ENCODE results near the gene CCNB2. TPM values are rescaled to one million over a fixed set of nuclear protein-coding genes. Genes with fewer than 3 reads are reported as not detected.

Gene CCNB2
- polyA plus RNA-seq, 1 donor from 2014 or later: 4.4 TPM

DNA sequence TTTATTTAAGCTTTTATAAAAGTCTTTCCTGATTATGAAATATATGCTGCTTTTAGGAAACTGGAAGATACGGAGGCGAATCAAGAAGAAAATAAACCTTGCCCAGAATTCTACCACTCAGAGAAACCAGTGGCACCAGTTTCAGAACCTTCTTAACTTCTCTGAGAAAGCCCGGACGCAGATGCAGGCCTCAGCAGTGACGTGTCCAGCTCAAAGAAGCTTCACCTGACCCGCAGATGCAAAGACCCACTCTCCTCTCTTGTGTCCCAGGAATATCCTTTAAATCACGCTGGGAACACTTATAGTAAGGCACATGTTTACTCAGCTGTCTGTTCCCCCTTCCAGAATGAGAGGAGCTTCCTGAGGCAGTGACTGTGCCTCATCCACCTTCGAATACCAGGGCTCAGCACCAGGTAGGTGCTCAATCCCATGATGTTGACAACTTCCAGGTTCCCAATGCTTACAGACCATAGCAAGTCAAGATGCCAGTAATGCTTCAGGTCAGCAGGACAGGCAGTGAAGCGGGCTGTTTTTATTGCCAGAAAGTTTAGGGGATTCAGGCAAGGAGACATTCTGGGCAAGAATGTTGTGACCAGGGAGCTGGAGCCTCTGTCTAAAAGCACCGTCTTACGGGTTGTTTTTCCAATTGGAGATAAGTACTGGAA is 61.8 kb downstream of the CCNB2 start:
- Histone ChIP-seq H3K27me3 (ENCODE audit: insufficient read depth, low read depth, low read length) (no peaks in the 10 kb centered on the region), H3K4me2 (ENCODE audit: low read length) (no peak overlapping the region), H3K4me3 (ENCODE audit: low read length) (no peak overlapping the region), H3K9ac (ENCODE audit: low read length) (no peak overlapping the region), H3K27ac (ENCODE audit: low read length) (no peak overlapping the region), H3K9me2 (ENCODE audit: insufficient read depth, low read length) (no peaks in the 10 kb centered on the region), H3F3A (ENCODE audit: insufficient read depth, low read length, poor library complexity, severe bottlenecking) (no peaks in the 10 kb centered on the region), H3K79me2 (replicated peaks; ENCODE audit: insufficient read depth, low read length) (no peaks in the 10 kb centered on the region), H2AFZ (ENCODE audit: low read depth, low read length) (no peak overlapping the region), H3K36me3 (ENCODE audit: insufficient read depth, low read length) (no peaks in the 10 kb centered on the region), H4K20me1 (ENCODE audit: insufficient read depth) (no peaks in the 10 kb centered on the region), H3K9me3 (ENCODE audit: low read length) (no peaks in the 10 kb centered on the region)
- no peak for TF ChIP-seq TAF1 (IDR thresholded peaks at IDR 0.05; ENCODE audit: low read depth)
- TF ChIP-seq EZH2 (IDR thresholded peaks at IDR 0.05; ENCODE audit: borderline replicate concordance, insufficient read depth, low read length, poor library complexity, severe bottlenecking): no peak
- TF ChIP-seq RAD21 (conservative IDR thresholded peaks at IDR 0.05): no peak
- no peak for TF ChIP-seq MXI1 (conservative IDR thresholded peaks at IDR 0.05; ENCODE audit: poor library complexity, severe bottlenecking)

GRCh38 chr15:59168536-59168935 is 63.6 kb downstream of the CCNB2 start:
- TF ChIP-seq RAD21 (conservative IDR thresholded peaks at IDR 0.05): no peak
- no peak for TF ChIP-seq POLR2AphosphoS5 (IDR thresholded peaks at IDR 0.05)
- Histone ChIP-seq H3K9ac (ENCODE audit: low read length) (no peak overlapping the region), H3K27ac (ENCODE audit: low read length) (no peak overlapping the region)

GRCh38 chr15:59169251-59169708 is 64.3 kb downstream of the CCNB2 start:
- TF ChIP-seq EP300 (conservative IDR thresholded peaks at IDR 0.05; ENCODE audit: poor library complexity, severe bottlenecking): no peak
- no peak for TF ChIP-seq TAF1 (IDR thresholded peaks at IDR 0.05; ENCODE audit: low read depth)
- TF ChIP-seq POLR2AphosphoS5 (IDR thresholded peaks at IDR 0.05): no peak
- TF ChIP-seq REST (IDR thresholded peaks at IDR 0.05; ENCODE audit: borderline replicate concordance): no peak
- no peak for TF ChIP-seq RAD21 (conservative IDR thresholded peaks at IDR 0.05)
- TF ChIP-seq MXI1 (conservative IDR thresholded peaks at IDR 0.05; ENCODE audit: poor library complexity, severe bottlenecking): no peak
- no peak for TF ChIP-seq EZH2 (IDR thresholded peaks at IDR 0.05; ENCODE audit: borderline replicate concordance, insufficient read depth, low read length, poor library complexity, severe bottlenecking)
- TF ChIP-seq SMC3 (conservative IDR thresholded peaks at IDR 0.05; ENCODE audit: poor library complexity): no peak
- TF ChIP-seq, protein P1, sequence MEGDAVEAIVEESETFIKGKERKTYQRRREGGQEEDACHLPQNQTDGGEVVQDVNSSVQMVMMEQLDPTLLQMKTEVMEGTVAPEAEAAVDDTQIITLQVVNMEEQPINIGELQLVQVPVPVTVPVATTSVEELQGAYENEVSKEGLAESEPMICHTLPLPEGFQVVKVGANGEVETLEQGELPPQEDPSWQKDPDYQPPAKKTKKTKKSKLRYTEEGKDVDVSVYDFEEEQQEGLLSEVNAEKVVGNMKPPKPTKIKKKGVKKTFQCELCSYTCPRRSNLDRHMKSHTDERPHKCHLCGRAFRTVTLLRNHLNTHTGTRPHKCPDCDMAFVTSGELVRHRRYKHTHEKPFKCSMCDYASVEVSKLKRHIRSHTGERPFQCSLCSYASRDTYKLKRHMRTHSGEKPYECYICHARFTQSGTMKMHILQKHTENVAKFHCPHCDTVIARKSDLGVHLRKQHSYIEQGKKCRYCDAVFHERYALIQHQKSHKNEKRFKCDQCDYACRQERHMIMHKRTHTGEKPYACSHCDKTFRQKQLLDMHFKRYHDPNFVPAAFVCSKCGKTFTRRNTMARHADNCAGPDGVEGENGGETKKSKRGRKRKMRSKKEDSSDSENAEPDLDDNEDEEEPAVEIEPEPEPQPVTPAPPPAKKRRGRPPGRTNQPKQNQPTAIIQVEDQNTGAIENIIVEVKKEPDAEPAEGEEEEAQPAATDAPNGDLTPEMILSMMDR (IDR thresholded peaks at IDR 0.05; ENCODE audit: poor library complexity, severe bottlenecking): no peak
- Histone ChIP-seq H3K9me3 (ENCODE audit: low read length) (no peaks in the 10 kb centered on the region), H3K27me3 (ENCODE audit: insufficient read depth, low read depth, low read length) (no peaks in the 10 kb centered on the region), H3K79me2 (replicated peaks; ENCODE audit: insufficient read depth, low read length) (no peaks in the 10 kb centered on the region), H3K4me2 (ENCODE audit: low read length) (no peak overlapping the region), H3K27ac (ENCODE audit: low read length) (no peak overlapping the region), H3K4me3 (ENCODE audit: low read length) (no peak overlapping the region), H3K9ac (ENCODE audit: low read length) (no peak overlapping the region), H3K9me2 (ENCODE audit: insufficient read depth, low read length) (no peaks in the 10 kb centered on the region), H3K36me3 (ENCODE audit: insufficient read depth, low read length) (no peaks in the 10 kb centered on the region), H3F3A (ENCODE audit: insufficient read depth, low read length, poor library complexity, severe bottlenecking) (no peaks in the 10 kb centered on the region), H2AFZ (ENCODE audit: low read depth, low read length) (no peak overlapping the region), H4K20me1 (ENCODE audit: insufficient read depth) (no peaks in the 10 kb centered on the region)

More at GRCh38 chr15:59168536-59168935, 63.6 kb downstream of the CCNB2 start:
- no peaks in the 10 kb centered on the region for H3K36me3 ChIP-seq (ENCODE audit: insufficient read depth, low read length)
- H2AFZ ChIP-seq (ENCODE audit: low read depth, low read length): no peak overlapping the region
- no peaks in the 10 kb centered on the region for H3K9me2 ChIP-seq (ENCODE audit: insufficient read depth, low read length)
- H3K4me3 ChIP-seq (ENCODE audit: low read length): no peak overlapping the region
- no peaks in the 10 kb centered on the region for H3K27me3 ChIP-seq (ENCODE audit: insufficient read depth, low read depth, low read length)
- no peaks in the 10 kb centered on the region for H3K79me2 ChIP-seq (replicated peaks; ENCODE audit: insufficient read depth, low read length)
- no peak overlapping the region for H3K4me2 ChIP-seq (ENCODE audit: low read length)
- H4K20me1 ChIP-seq (ENCODE audit: insufficient read depth): no peaks in the 10 kb centered on the region
- no peaks in the 10 kb centered on the region for H3F3A ChIP-seq (ENCODE audit: insufficient read depth, low read length, poor library complexity, severe bottlenecking)
- H3K9me3 ChIP-seq (ENCODE audit: low read length): no peaks in the 10 kb centered on the region

Measured in neural cell (in vitro differentiated cells).